GM19193 (cell line): Measurements from ENCODE around the gene ALDH7A1.

Experiments used
- POLR2A ChIP-seq: IDR thresholded peaks from 4 replicates; pipeline ENCODE4 v1.6.1; 2011; ENCODE audit not compliant: insufficient read depth, insufficient read length; ENCODE audit errors: extremely low read depth

ALDH7A1 gene

DNA sequence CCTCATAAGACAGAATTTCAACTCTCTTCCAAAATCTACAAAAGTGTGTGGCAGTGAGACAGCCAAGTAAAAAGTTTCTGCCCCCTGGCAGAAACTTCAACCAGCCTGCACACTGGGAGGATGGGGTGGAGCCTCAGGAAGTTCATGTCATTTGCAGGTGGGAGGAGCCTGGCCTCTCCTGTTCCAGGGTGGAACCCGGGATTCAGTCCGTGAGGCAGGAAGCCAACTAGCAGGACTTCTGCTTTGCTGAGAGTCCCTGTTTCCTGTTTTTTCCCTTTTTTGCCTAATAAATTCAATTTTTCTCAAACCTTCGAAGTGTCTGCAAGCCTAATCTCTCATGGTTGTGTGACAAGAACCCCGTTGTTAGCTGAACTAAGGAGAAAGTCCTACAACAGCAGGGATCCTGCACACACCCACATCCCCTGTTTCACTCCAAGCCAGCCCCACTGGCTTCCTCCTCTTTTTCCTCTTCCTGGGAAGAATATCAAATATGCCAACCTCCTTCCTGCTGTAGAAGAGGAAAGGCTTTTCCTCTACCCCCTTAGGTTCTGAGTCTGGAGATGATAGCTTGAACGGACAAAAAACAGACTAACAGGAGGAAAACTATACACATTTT, 69.3 kb downstream of the ALDH7A1 start:
- no peak for TF ChIP-seq POLR2A

DNA sequence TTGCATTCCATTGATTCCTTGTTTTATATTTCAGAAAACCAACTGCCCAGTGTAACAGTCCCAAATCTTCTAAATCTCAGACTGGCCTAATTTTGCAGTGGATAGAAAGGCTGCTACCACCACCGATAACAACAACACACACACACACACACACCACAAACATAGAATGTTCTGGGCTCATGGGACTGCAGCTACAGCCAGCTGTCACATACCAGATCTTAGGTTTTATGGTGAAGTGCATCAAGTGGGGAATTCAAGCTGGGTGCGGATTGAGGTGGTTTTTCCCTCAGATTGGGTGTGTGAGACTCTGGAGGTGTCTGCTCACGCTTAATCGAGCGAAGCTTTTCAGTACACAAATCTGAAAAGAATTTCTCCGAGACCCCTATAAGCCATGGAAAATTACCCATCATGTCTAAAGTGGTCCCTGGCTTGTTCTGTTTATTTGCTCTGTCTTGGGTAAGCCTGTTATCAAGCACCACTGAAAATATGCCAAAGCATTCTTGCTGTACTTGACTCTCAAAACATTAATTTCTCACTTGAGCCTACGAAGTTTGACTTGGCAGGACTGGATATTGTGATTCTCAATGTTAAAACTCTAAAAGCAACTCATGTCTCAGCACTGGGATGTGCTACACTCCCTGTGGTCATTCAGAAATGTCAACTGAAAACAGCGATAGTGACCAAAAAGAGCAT, 71.1 kb downstream of the ALDH7A1 start:
- TF ChIP-seq POLR2A, result no peak

DNA sequence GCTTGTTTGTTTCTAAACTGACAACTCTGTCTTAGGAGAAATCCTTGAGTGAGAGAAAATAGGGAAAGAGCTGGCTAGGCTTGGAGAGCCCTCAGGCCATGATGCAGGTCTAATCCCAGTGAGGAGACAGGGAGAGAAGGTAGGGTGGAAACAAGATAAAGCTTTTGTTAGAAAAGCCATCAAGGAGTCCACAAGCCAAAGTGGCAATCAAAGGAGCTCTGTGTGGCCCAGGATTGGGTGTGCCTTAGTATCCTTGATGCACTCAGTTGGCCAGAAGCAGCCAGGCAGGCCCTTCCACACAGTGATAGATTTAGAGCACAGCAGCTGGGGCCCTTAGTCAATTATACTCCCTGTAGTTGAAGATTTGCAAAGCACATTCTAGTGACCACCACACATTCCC, 73.9 kb downstream of the ALDH7A1 start:
- TF ChIP-seq POLR2A, result no peak

- no peak for TF ChIP-seq POLR2A
These were observed 74.4 kb downstream of the ALDH7A1 start for GRCh38 chr5:126520593-126520953.

DNA sequence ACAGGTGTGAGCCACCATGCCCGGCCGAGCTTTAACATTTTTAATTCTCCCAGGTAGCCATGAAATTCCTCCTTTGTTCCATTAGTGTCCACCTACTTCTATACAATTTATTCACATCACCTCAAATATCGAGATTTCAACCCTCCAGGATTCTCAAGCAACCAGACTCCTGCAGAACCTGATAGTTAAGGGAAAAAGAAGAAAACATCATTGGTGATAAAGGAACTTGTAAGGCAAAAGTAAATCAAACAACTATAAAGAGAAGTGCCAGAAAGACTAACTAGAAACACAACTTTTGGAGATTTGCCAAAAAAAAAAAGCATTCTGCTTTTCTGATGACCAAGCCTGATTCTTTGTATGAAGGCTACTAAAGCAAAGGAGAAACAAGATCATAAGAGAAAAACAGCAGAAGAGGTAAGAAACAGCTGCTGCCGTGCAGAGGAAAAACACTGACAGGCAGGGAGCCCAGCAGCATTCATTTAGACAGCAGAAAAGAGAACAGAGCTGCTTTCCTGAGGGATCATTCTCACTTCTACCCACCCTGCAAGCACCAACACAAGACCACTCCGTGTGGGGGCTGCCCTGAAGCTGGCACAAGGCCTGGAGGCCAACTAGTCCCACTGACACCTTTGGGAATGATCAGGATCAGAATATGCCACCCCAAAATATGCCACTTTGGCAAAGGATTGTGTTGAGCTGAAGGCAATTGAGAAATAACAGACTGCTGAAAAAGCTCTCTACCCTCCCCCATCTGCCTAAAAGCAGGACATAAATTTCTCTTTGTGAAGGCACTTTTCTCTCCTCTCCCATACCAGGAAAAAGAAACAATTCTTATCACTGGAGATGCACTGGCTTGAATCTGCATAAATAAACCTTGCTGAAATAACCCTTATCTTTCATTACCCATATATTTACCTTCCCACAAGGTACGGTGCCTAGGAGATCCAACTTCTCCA, 75.1 kb downstream of the ALDH7A1 start:
- TF ChIP-seq POLR2A, result no peak

DNA sequence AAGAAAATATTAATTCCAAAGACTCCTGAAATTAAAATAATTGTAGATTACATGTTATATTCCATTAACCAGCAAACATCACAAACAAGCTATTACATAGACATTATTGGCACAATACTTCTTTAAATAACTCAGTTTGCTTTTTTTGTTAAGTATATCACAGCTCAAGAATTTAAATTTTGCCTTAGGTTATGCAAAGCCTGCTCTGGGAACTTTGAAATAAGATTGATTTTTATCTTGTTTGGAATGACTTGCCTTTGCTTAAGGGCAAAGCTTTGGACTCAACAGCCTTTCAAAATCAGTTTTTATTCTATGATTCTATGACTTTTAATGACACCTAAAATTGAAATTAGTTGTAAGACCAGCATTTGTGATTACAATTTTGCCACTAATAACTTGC, 78.2 kb downstream of the ALDH7A1 start:
- no peak for TF ChIP-seq POLR2A

DNA sequence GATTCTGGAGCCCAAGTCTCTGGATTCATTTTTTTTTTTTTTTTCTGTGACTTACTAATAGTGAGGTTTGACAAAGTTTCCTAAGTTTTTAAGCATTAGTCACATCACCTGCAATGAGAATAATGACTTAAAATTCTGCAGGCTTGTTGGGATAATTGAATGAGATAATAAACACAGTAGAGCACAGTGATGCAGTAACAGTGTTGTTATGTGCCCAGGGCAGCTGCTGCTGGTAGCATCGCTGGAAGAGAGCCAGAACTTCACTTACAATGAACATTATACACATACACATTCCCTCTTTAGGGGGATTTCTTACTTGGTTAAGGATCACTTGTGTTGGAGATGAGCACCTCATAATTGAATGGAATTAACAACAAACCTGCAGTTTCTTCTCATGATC, 78.9 kb downstream of the ALDH7A1 start:
- TF ChIP-seq POLR2A, result no peak

DNA sequence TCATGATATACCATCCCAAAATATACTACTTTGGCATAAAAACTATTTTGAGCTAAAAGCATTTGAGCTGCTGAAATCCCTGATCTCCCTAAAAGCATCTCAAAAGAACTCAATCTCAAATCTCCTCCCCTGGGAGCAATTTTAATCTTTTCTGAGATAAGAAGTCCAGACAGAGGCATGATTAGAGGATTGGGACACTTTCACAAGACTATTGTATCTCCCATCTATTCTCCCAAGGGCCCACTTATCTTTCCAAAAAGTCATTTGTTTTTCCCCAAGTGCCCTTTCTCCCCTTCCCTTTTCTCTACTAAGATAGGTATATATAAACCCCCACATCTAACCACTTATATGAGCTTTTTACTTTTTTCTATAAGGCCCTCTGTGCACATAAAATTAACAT, 79.7 kb downstream of the ALDH7A1 start:
- TF ChIP-seq POLR2A, result no peak

DNA sequence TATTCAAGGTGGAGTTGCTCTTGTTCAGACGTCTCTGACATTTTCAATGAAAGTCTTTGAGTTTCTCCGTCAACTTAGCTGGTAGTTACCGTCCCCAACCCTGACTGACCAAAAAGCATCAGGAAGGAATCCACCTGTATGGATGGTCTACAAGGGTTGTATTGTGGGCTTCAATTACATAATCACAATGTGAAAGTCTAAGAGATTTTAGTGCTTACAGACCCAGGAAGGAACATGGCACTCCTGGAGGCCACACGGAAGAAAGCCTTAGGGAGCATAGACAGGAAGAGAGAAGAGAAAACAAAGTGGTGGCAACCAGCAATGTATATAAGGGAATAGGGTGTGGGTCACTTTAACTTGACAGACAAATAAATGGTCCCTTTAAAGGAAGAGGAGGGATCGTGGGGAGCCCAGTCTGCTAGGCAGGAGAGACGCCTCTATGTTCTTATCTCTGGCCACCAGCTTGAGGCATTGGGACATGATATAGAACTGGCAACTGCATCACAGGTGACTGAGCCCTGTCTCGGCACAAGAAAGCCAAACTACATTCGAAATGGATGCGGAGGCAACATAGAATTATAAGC, 80.4 kb downstream of the ALDH7A1 start:
- no peak for TF ChIP-seq POLR2A

DNA sequence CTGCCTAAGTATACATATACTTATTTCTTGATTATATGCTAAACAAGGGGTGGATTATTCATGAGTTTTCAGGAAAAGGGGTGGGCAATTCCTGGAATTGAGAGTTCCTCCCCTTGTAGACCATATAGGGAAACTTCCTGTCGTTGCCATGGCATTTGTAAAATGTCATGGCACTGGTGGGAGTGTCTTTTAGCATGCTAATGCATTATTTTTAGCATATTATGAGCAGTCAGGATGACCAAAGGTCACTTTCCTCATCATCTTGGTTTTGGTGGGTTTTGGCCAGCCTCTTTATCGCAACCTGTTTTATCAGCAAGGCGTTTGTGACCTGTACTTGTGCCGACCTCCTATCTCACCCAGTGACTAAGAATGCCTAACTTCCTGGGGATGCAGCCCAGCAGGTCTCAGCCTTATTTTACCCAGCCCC, 80.9 kb downstream of the ALDH7A1 start:
- no peak for TF ChIP-seq POLR2A

GRCh38 chr5:126513703-126514102, 81.3 kb downstream of the ALDH7A1 start:
- no peak for TF ChIP-seq POLR2A

DNA sequence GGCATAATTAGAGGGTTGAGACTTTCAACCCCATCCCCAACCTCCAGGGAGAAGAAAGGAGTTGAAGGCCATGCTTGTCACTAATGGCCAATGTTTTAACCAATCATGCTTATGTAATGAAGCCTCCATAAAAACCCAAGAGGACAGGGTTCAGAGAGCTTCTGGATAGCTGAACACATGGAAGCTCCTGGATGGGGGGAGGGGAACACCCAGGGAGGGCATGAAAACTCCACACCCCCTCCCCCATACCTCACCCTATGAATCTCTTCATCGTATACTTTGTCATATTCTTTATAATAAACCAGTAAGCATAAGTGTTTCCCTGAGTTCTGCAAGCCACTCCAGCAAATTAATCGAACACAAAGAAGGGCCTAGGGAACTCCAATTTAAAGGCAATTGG, 81.7 kb downstream of the ALDH7A1 start:
- no peak for TF ChIP-seq POLR2A

DNA sequence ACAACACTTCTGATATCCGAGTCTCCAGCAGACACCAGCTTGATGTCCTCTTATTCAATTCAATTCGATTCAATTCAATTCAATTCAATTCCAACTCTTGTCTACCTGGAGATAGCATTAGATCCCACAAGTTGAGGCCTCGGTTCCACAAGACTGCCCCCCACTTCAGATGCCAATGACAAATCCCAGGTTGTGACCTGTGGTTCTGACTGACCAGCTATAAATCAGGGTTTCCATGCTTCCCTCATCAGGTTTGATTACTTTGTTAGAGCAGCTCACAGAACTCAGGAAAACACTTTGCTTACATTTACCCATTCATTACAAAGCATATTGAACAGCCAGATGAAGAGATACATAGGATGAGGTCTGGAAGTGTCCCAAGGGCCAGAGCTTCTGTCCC, 82.6 kb downstream of the ALDH7A1 start:
- no peak for TF ChIP-seq POLR2A

GRCh38 chr5:126511961-126512360, 83.1 kb downstream of the ALDH7A1 start:
- no peak for TF ChIP-seq POLR2A

GRCh38 chr5:126509339-126509738, 85.7 kb downstream of the ALDH7A1 start:
- no peak for TF ChIP-seq POLR2A

DNA sequence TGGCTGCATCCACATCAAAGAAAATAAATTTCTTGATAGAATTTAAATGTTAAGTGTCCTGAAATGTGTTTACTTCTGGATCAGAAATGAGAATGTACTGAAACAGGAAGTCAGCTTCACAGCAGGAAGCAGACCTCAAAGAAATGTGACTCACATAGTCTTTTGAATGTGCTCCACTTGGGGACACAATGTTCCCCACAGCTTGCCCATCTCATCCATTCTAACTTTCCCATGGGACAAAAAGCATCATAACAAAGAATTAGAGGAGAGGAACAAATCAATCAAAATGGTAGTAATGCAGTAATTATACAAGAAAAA, 86.1 kb downstream of the ALDH7A1 start:
- TF ChIP-seq POLR2A, result no peak

- no peak for TF ChIP-seq POLR2A
These were observed 86.6 kb downstream of the ALDH7A1 start for GRCh38 chr5:126508251-126508961.
